Brain microvascular endothelial cell (primary cell): ENCODE measurements around the gene AKNA.

Source experiments
- DNase-seq: peaks from one replicate; pipeline ENCODE4 v3.0.0-alpha.2; 2020
- H3K27ac ChIP-seq: fragments of 250-450 bp; sonication (Bioruptor Pico); 2 replicates; pipeline ENCODE4 v1.5.1; 2020; ENCODE audit warnings: mild to moderate bottlenecking, moderate library complexity
- H3K27me3 ChIP-seq: fragments of 250-450 bp; sonication (Bioruptor Pico); replicated peaks from 2 replicates; pipeline ENCODE4 v1.5.1; 2020; ENCODE audit warnings: mild to moderate bottlenecking
- H3K36me3 ChIP-seq: fragments of 250-450 bp; sonication (Bioruptor Pico); replicated peaks from 2 replicates; pipeline ENCODE4 v1.5.1; 2020; ENCODE audit warnings: mild to moderate bottlenecking
- H3K4me3 ChIP-seq: 2 replicates; pipeline ENCODE4 v1.5.1; 2011; ENCODE audit warnings: low read depth, mild to moderate bottlenecking, control low read depth, low read length, moderate library complexity
- in situ Hi-C: cut with HindIII; loops from 2 replicates; pipeline ENCODE4 v1.10.0; 2017; ENCODE audit warnings: low sequenced_read_pairs, low pct_ligation_motif_present
- TF ChIP-seq, protein P1 (sequence below): IDR thresholded peaks from 2 replicates; pipeline ENCODE4 v1.5.1; 2011; ENCODE audit warnings: low read depth, mild to moderate bottlenecking, moderate library complexity, low read length, control low read depth, inconsistent platforms; ENCODE audit errors: missing control alignments

Gene AKNA

GRCh38 chr9:114314881-114315722 lies 72.7 kb downstream of the AKNA start:
- TF ChIP-seq, protein P1, sequence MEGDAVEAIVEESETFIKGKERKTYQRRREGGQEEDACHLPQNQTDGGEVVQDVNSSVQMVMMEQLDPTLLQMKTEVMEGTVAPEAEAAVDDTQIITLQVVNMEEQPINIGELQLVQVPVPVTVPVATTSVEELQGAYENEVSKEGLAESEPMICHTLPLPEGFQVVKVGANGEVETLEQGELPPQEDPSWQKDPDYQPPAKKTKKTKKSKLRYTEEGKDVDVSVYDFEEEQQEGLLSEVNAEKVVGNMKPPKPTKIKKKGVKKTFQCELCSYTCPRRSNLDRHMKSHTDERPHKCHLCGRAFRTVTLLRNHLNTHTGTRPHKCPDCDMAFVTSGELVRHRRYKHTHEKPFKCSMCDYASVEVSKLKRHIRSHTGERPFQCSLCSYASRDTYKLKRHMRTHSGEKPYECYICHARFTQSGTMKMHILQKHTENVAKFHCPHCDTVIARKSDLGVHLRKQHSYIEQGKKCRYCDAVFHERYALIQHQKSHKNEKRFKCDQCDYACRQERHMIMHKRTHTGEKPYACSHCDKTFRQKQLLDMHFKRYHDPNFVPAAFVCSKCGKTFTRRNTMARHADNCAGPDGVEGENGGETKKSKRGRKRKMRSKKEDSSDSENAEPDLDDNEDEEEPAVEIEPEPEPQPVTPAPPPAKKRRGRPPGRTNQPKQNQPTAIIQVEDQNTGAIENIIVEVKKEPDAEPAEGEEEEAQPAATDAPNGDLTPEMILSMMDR: no peak
- DNase-seq: no peak
- Histone ChIP-seq H3K27me3 (no peaks in the 10 kb centered on the region), H3K27ac (no peak overlapping the region), H3K36me3 (no peaks in the 10 kb centered on the region), H3K4me3 (no peak overlapping the region)
- in situ Hi-C loops: no loop called here

GRCh38 chr9:114314256-114314867 lies 73.4 kb downstream of the AKNA start:
- DNase-seq: no peak
- H3K36me3 ChIP-seq: no peaks in the 10 kb centered on the region

GRCh38 chr9:114313186-114313585 lies 74.6 kb downstream of the AKNA start:
- no peak overlapping the region for H3K4me3 ChIP-seq
- TF ChIP-seq, protein P1: no peak
- DNase-seq: no peak
- in situ Hi-C loops: no loop called here
- no peaks in the 10 kb centered on the region for H3K27me3 ChIP-seq
- no peaks in the 10 kb centered on the region for H3K36me3 ChIP-seq
- H3K27ac ChIP-seq: no peak overlapping the region

More at GRCh38 chr9:114314256-114314867, 73.4 kb downstream of the AKNA start:
- H3K4me3 ChIP-seq: no peak overlapping the region
- H3K27me3 ChIP-seq: no peaks in the 10 kb centered on the region
- no peak overlapping the region for H3K27ac ChIP-seq
- TF ChIP-seq, protein P1: no peak
- in situ Hi-C loops: no loop called here

DNA sequence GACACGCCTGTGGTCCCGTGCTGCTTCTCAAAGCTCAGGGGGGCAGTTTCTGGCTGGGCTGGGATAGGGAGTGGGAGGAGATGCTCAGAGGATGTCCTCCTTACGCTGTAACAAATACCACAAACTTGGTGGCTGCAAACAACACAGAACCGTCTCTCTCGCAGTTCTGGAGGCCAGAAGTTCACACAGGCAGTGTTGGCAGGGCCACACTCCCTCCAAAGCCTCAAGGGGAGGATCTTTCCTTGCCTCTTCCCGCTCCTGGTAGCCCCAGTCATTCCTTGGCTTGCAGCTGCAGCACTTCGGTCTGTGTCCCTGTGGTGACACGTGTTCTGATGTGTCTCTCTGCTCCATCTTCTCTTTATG lies 75.3 kb downstream of the AKNA start:
- Histone ChIP-seq H3K27me3 (no peaks in the 10 kb centered on the region), H3K27ac (no peak overlapping the region), H3K36me3 (no peaks in the 10 kb centered on the region), H3K4me3 (no peak overlapping the region)
- in situ Hi-C loops: no loop called here
- TF ChIP-seq, protein P1: no peak
- DNase-seq: no peak

- TF ChIP-seq, protein P1: no peak
Observed at GRCh38 chr9:114311571-114312512, 75.9 kb downstream of the AKNA start.

More at GRCh38 chr9:114311571-114312512, 75.9 kb downstream of the AKNA start:
- H3K27ac ChIP-seq: no peak overlapping the region
- H3K27me3 ChIP-seq: no peaks in the 10 kb centered on the region
- in situ Hi-C loops: no loop called here
- H3K36me3 ChIP-seq: no peaks in the 10 kb centered on the region
- no peak for DNase-seq
- H3K4me3 ChIP-seq: no peak overlapping the region
